Esophagus muscularis mucosa (tissue), 4 donors: ENCODE data around the gene ARID1B. TPM values are rescaled to one million over a fixed set of nuclear protein-coding genes. Genes with fewer than 3 reads are reported as not detected.

ENCODE experiments used
- DNase-seq: peaks from one replicate; pipeline ENCODE4 v3.0.0-alpha.2; 2017; ENCODE audit errors: extremely low spot score
- H3K27ac ChIP-seq, 4 donors: fragments of 200-600 bp; sonication (generic); replicated peaks in 1 of 4; 1 replicate in 3 of 4; 2 replicates in 1 of 4; pipeline ENCODE4 v1.5.1; 2016 to 2019; ENCODE audit warnings: mild to moderate bottlenecking in 1 of 4
- H3K27me3 ChIP-seq, 4 donors: fragments of 200-600 bp; sonication (generic); one replicate each; pipeline versions ENCODE4 v1.5.1 to v1.6.0; 2016 to 2019
- H3K36me3 ChIP-seq, 4 donors: fragments of 200-600 bp; sonication (generic); one replicate each; pipeline ENCODE4 v1.5.1; 2016 to 2019
- H3K4me1 ChIP-seq, 4 donors: fragments of 200-600 bp; sonication (generic); one replicate each; pipeline ENCODE4 v1.5.1; 2016 to 2019
- H3K4me3 ChIP-seq, 4 donors: fragments of 200-600 bp; sonication (generic); 1 replicate in 2 of 4; 2 replicates in 2 of 4; pipeline ENCODE4 v1.5.1; 2016 to 2019; ENCODE audit warnings: mild to moderate bottlenecking in 4 of 4, moderate library complexity in 1 of 4
- H3K9me3 ChIP-seq, 4 donors: fragments of 200-600 bp; sonication (generic); 1 replicate in 3 of 4; 2 replicates in 1 of 4; pipeline ENCODE4 v1.5.1; 2016 to 2019
- EP300 ChIP-seq: sonication (generic); formaldehyde crosslinking; IDR thresholded peaks from one replicate; pipeline ENCODE4 v1.6.1; 2017; ENCODE audit warnings: antibody characterized with exemption
- POLR2A ChIP-seq: fragments of 450-650 bp; IDR thresholded peaks from one replicate; pipeline ENCODE4 v1.6.1; 2017; ENCODE audit warnings: antibody characterized with exemption, moderate library complexity, mild to moderate bottlenecking, low read depth
- POLR2AphosphoS5 ChIP-seq, 2 donors: sonication (generic); formaldehyde crosslinking; IDR thresholded peaks; one replicate each; pipeline ENCODE4 v1.6.1; 2017; ENCODE audit warnings: antibody characterized with exemption in 2 of 2
- WGBS: methylation state at CpG from one replicate; pipeline ENCODE4 v1.1.5; 2018; 5-methylcytosine and 5-hydroxymethylcytosine counted together
- intact Hi-C: fragments of 100-400 bp; cut with DNase I; formaldehyde crosslinking; loops from one replicate; pipeline ENCODE4 v1.15.1; 2023
- total RNA-seq, 4 donors: library from RNA; depleted of rRNA; stranded (reverse); fragments of >200 nt; gene quantifications; one replicate each; pipeline versions ENCODE4 v1.1.0 to v1.2.1, GENCODE V29; 2016
- TF ChIP-seq, protein P1 (sequence below), 3 experiments: fragments of 200-600 bp in 2 of 3; fragments of 450-650 bp in 1 of 3; sonication (generic) in 2 of 3; IDR thresholded peaks; one replicate each; pipeline ENCODE4 v1.5.1; 2017 to 2019; ENCODE audit warnings: antibody characterized with exemption in 3 of 3, mild to moderate bottlenecking in 2 of 3, moderate library complexity in 1 of 3

The ARID1B gene
- total RNA-seq, 4 donors from 2014 or later, result 55.0 to 87.2 (median 72.7) TPM

DNA sequence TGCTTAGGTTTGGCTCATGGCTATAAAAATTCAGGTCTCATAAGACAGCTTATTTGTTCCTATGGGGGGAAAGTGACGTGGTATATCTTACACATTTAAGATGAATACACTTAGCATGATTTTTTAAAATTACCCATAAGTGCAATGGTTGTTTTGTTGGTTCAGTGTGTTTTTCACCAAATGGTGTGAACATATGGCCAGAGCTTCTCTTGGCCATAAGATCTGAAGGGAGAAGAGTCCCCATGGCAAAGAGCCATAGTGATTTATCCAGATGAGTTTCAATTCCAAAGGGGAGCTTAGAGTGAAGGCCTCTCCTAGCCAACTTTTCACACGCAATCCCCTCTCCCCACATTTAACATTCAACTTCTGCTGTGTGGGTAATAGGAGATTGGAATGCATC, 438.5 kb downstream of the ARID1B start:
- peaks cover 0 to 8% (median 3%) of the 10 kb centered on the region in 4 donors for H3K4me1 ChIP-seq
- WGBS, result 94% methylated on average over 2 of the region's 2 CpGs
- no peaks in the 10 kb centered on the region for H3K9me3 ChIP-seq
- no peak for TF ChIP-seq POLR2AphosphoS5 (IDR thresholded peaks at IDR 0.05)
- no peak for TF ChIP-seq EP300
- TF ChIP-seq POLR2A, result no peak
- TF ChIP-seq, protein P1, sequence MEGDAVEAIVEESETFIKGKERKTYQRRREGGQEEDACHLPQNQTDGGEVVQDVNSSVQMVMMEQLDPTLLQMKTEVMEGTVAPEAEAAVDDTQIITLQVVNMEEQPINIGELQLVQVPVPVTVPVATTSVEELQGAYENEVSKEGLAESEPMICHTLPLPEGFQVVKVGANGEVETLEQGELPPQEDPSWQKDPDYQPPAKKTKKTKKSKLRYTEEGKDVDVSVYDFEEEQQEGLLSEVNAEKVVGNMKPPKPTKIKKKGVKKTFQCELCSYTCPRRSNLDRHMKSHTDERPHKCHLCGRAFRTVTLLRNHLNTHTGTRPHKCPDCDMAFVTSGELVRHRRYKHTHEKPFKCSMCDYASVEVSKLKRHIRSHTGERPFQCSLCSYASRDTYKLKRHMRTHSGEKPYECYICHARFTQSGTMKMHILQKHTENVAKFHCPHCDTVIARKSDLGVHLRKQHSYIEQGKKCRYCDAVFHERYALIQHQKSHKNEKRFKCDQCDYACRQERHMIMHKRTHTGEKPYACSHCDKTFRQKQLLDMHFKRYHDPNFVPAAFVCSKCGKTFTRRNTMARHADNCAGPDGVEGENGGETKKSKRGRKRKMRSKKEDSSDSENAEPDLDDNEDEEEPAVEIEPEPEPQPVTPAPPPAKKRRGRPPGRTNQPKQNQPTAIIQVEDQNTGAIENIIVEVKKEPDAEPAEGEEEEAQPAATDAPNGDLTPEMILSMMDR (IDR thresholded peaks at IDR 0.05), result no peak
- H3K36me3 ChIP-seq, result no peaks in the 10 kb centered on the region
- no peaks in the 10 kb centered on the region for H3K27me3 ChIP-seq
- no peak for DNase-seq
- intact Hi-C loops, result no loop called here
- no peak overlapping the region for H3K27ac ChIP-seq
- no peak overlapping the region for H3K4me3 ChIP-seq

GRCh38 chr6:157216570-157216969, 439.4 kb downstream of the ARID1B start:
- 92% methylated on average over 5 of the region's 5 CpGs for WGBS
- Histone ChIP-seq H3K36me3 (no peaks in the 10 kb centered on the region), H3K4me1 (peaks cover 4 to 16% (median 9%) of the 10 kb centered on the region in 4 donors), H3K9me3 (no peaks in the 10 kb centered on the region), H3K27ac (no peak overlapping the region), H3K27me3 (no peaks in the 10 kb centered on the region), H3K4me3 (no peak overlapping the region)
- intact Hi-C loops, result no loop called here
- no peak for DNase-seq
- no peak for TF ChIP-seq POLR2AphosphoS5 (IDR thresholded peaks at IDR 0.05)
- no peak for TF ChIP-seq POLR2A
- no peak for TF ChIP-seq EP300
- TF ChIP-seq, protein P1 (IDR thresholded peaks at IDR 0.05), result no peak

- no peak for TF ChIP-seq EP300
- TF ChIP-seq, protein P1 (IDR thresholded peaks at IDR 0.05), result no peak
- TF ChIP-seq POLR2A, result no peak
- TF ChIP-seq POLR2AphosphoS5 (IDR thresholded peaks at IDR 0.05), result no peak
- no peak overlapping the region for H3K27ac ChIP-seq
- no peaks in the 10 kb centered on the region for H3K27me3 ChIP-seq
- 91% methylated on average over 19 of the region's 20 CpGs for WGBS
- no peak overlapping the region for H3K4me3 ChIP-seq
- H3K9me3 ChIP-seq, result no peaks in the 10 kb centered on the region
- DNase-seq, result no peak
- H3K4me1 ChIP-seq, result peaks cover 4 to 23% (median 9%) of the 10 kb centered on the region in 4 donors
- no peaks in the 10 kb centered on the region for H3K36me3 ChIP-seq
- intact Hi-C loops, result no loop called here
These were observed 440.2 kb downstream of the ARID1B start for GRCh38 chr6:157217198-157217893.

GRCh38 chr6:157217894-157218370, 440.8 kb downstream of the ARID1B start:
- 94% methylated on average over 12 of the region's 13 CpGs for WGBS
- DNase-seq, result no peak
- no peak overlapping the region for H3K27ac ChIP-seq
- TF ChIP-seq, protein P1 (IDR thresholded peaks at IDR 0.05), result no peak
- no peak for TF ChIP-seq POLR2AphosphoS5 (IDR thresholded peaks at IDR 0.05)
- TF ChIP-seq EP300, result no peak
- no peak for TF ChIP-seq POLR2A
- H3K9me3 ChIP-seq, result no peaks in the 10 kb centered on the region
- peaks cover 4 to 23% (median 9%) of the 10 kb centered on the region in 4 donors for H3K4me1 ChIP-seq
- no peaks in the 10 kb centered on the region for H3K36me3 ChIP-seq
- intact Hi-C loops, result no loop called here
- no peaks in the 10 kb centered on the region for H3K27me3 ChIP-seq
- no peak overlapping the region for H3K4me3 ChIP-seq
